ENCODE data around the gene KCNK10. TPM values are rescaled to one million over a fixed set of nuclear protein-coding genes. Genes with fewer than 3 reads are reported as not detected.

KCNK10 gene
- total RNA-seq, 1 experiment from 2014 or later, result 0.96 TPM

DNA sequence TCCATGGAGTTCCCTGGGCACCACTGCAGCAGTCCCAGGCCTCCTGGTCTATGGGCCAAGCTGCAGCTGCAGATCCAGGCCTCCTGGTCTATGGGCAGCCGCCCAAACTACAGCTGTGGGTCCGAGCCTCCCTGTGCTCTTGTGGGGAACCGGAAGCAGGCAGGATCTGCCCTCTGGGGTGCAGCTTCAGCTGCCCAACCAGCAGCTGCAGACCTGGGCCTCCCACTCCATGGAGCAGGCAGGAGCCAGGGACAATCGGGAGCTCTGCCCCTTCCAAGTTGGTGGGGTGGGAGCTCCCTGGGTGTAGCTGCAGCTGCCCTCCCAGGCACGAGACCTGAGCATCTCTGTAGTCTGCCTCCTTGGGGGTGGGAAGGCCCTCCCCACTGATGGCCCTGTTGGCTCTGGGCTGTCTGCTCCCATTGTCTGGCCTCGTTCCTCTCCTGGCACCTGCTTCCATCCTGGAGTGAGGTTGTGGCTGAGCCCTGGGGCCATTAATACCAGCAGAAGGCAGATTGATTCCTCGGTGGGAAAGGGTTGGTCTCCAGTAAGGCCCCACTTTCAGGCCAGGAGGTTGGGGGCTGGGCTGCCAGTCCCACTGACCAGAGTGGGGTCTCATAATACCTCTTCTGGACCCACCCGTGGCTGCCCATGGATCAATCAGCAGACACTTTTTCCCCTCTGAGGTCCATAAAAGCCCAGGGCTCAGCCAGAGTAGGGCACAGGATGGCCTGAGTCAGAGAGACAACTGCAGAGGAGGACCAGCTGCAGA, 176.0 kb downstream of the KCNK10 start (continued):
- TF ChIP-seq, protein P1, sequence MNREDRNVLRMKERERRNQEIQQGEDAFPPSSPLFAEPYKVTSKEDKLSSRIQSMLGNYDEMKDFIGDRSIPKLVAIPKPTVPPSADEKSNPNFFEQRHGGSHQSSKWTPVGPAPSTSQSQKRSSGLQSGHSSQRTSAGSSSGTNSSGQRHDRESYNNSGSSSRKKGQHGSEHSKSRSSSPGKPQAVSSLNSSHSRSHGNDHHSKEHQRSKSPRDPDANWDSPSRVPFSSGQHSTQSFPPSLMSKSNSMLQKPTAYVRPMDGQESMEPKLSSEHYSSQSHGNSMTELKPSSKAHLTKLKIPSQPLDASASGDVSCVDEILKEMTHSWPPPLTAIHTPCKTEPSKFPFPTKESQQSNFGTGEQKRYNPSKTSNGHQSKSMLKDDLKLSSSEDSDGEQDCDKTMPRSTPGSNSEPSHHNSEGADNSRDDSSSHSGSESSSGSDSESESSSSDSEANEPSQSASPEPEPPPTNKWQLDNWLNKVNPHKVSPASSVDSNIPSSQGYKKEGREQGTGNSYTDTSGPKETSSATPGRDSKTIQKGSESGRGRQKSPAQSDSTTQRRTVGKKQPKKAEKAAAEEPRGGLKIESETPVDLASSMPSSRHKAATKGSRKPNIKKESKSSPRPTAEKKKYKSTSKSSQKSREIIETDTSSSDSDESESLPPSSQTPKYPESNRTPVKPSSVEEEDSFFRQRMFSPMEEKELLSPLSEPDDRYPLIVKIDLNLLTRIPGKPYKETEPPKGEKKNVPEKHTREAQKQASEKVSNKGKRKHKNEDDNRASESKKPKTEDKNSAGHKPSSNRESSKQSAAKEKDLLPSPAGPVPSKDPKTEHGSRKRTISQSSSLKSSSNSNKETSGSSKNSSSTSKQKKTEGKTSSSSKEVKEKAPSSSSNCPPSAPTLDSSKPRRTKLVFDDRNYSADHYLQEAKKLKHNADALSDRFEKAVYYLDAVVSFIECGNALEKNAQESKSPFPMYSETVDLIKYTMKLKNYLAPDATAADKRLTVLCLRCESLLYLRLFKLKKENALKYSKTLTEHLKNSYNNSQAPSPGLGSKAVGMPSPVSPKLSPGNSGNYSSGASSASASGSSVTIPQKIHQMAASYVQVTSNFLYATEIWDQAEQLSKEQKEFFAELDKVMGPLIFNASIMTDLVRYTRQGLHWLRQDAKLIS (CRISPR knock-in tag; IDR thresholded peaks at IDR 0.05; ENCODE audit: borderline replicate concordance), result no peak
- TF ChIP-seq OVOL2 (CRISPR knock-in tag; IDR thresholded peaks at IDR 0.05; ENCODE audit: borderline replicate concordance), result no peak
- TF ChIP-seq, protein P2, sequence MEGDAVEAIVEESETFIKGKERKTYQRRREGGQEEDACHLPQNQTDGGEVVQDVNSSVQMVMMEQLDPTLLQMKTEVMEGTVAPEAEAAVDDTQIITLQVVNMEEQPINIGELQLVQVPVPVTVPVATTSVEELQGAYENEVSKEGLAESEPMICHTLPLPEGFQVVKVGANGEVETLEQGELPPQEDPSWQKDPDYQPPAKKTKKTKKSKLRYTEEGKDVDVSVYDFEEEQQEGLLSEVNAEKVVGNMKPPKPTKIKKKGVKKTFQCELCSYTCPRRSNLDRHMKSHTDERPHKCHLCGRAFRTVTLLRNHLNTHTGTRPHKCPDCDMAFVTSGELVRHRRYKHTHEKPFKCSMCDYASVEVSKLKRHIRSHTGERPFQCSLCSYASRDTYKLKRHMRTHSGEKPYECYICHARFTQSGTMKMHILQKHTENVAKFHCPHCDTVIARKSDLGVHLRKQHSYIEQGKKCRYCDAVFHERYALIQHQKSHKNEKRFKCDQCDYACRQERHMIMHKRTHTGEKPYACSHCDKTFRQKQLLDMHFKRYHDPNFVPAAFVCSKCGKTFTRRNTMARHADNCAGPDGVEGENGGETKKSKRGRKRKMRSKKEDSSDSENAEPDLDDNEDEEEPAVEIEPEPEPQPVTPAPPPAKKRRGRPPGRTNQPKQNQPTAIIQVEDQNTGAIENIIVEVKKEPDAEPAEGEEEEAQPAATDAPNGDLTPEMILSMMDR (IDR thresholded peaks at IDR 0.05), result no peak
- TF ChIP-seq SP1 (CRISPR knock-in tag; conservative IDR thresholded peaks at IDR 0.05), result no peak

DNA sequence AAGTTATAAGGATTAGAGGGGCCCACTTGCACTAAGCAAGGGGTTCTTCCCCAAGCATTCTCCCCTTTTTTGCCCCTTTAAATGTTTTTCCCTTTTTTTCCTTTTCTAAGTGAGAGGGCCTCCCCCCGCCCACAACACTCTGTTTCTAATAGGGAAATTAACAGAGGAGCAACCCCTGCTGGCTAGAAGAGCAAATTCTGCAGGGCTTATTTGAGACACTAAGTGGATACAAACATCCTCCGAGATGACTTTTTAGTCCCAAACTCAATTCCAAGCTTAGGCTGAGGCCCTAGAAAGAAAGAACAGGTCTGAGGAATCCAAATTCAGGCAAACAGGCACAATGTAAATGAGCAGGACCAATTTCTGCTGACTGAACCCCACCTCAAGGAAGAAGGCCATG, 179.3 kb downstream of the KCNK10 start:
- no peak overlapping the region for H3K4me3 Mint-ChIP-seq
- no peak for TF ChIP-seq ZNF423 (CRISPR knock-in tag; IDR thresholded peaks at IDR 0.05)
- TF ChIP-seq, protein P3, sequence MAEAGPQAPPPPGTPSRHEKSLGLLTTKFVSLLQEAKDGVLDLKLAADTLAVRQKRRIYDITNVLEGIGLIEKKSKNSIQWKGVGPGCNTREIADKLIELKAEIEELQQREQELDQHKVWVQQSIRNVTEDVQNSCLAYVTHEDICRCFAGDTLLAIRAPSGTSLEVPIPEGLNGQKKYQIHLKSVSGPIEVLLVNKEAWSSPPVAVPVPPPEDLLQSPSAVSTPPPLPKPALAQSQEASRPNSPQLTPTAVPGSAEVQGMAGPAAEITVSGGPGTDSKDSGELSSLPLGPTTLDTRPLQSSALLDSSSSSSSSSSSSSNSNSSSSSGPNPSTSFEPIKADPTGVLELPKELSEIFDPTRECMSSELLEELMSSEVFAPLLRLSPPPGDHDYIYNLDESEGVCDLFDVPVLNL (CRISPR knock-in tag; IDR thresholded peaks at IDR 0.05; ENCODE audit: borderline replicate concordance, low read depth), result no peak
- TF ChIP-seq ESRRA (CRISPR knock-in tag; IDR thresholded peaks at IDR 0.05; ENCODE audit: borderline replicate concordance), result no peak
- TF ChIP-seq, protein P4, sequence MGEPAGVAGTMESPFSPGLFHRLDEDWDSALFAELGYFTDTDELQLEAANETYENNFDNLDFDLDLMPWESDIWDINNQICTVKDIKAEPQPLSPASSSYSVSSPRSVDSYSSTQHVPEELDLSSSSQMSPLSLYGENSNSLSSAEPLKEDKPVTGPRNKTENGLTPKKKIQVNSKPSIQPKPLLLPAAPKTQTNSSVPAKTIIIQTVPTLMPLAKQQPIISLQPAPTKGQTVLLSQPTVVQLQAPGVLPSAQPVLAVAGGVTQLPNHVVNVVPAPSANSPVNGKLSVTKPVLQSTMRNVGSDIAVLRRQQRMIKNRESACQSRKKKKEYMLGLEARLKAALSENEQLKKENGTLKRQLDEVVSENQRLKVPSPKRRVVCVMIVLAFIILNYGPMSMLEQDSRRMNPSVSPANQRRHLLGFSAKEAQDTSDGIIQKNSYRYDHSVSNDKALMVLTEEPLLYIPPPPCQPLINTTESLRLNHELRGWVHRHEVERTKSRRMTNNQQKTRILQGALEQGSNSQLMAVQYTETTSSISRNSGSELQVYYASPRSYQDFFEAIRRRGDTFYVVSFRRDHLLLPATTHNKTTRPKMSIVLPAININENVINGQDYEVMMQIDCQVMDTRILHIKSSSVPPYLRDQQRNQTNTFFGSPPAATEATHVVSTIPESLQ (CRISPR knock-in tag; IDR thresholded peaks at IDR 0.05), result no peak
- TF ChIP-seq ZNF232 (CRISPR knock-in tag; IDR thresholded peaks at IDR 0.05), result no peak
- TF ChIP-seq, protein P1 (CRISPR knock-in tag; IDR thresholded peaks at IDR 0.05; ENCODE audit: borderline replicate concordance), result no peak
- TF ChIP-seq ETV6 (CRISPR knock-in tag; IDR thresholded peaks at IDR 0.05), result no peak
- TF ChIP-seq, protein P5, sequence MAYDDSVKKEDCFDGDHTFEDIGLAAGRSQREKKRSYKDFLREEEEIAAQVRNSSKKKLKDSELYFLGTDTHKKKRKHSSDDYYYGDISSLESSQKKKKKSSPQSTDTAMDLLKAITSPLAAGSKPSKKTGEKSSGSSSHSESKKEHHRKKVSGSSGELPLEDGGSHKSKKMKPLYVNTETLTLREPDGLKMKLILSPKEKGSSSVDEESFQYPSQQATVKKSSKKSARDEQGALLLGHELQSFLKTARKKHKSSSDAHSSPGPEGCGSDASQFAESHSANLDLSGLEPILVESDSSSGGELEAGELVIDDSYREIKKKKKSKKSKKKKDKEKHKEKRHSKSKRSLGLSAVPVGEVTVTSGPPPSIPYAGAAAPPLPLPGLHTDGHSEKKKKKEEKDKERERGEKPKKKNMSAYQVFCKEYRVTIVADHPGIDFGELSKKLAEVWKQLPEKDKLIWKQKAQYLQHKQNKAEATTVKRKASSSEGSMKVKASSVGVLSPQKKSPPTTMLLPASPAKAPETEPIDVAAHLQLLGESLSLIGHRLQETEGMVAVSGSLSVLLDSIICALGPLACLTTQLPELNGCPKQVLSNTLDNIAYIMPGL (CRISPR knock-in tag; IDR thresholded peaks at IDR 0.05), result no peak
- TF ChIP-seq ELF4 (CRISPR knock-in tag; IDR thresholded peaks at IDR 0.05; ENCODE audit: low read depth), result no peak
- TF ChIP-seq, protein P6, sequence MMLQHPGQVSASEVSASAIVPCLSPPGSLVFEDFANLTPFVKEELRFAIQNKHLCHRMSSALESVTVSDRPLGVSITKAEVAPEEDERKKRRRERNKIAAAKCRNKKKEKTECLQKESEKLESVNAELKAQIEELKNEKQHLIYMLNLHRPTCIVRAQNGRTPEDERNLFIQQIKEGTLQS (CRISPR knock-in tag; conservative IDR thresholded peaks at IDR 0.05), result no peak
- TF ChIP-seq, protein P7, sequence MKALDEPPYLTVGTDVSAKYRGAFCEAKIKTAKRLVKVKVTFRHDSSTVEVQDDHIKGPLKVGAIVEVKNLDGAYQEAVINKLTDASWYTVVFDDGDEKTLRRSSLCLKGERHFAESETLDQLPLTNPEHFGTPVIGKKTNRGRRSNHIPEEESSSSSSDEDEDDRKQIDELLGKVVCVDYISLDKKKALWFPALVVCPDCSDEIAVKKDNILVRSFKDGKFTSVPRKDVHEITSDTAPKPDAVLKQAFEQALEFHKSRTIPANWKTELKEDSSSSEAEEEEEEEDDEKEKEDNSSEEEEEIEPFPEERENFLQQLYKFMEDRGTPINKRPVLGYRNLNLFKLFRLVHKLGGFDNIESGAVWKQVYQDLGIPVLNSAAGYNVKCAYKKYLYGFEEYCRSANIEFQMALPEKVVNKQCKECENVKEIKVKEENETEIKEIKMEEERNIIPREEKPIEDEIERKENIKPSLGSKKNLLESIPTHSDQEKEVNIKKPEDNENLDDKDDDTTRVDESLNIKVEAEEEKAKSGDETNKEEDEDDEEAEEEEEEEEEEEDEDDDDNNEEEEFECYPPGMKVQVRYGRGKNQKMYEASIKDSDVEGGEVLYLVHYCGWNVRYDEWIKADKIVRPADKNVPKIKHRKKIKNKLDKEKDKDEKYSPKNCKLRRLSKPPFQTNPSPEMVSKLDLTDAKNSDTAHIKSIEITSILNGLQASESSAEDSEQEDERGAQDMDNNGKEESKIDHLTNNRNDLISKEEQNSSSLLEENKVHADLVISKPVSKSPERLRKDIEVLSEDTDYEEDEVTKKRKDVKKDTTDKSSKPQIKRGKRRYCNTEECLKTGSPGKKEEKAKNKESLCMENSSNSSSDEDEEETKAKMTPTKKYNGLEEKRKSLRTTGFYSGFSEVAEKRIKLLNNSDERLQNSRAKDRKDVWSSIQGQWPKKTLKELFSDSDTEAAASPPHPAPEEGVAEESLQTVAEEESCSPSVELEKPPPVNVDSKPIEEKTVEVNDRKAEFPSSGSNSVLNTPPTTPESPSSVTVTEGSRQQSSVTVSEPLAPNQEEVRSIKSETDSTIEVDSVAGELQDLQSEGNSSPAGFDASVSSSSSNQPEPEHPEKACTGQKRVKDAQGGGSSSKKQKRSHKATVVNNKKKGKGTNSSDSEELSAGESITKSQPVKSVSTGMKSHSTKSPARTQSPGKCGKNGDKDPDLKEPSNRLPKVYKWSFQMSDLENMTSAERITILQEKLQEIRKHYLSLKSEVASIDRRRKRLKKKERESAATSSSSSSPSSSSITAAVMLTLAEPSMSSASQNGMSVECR (CRISPR knock-in tag; IDR thresholded peaks at IDR 0.05; ENCODE audit: borderline replicate concordance), result no peak

More for the DNA sequence above, 179.3 kb downstream of the KCNK10 start:
- Mint-ChIP-seq H3K27me3 (ENCODE audit: low read depth) (no peaks in the 10 kb centered on the region; the same call in 1 of the 2 replicates), H3K36me3 (no peaks in the 10 kb centered on the region), H3K9me3 (0 out of 2 replicates have a peak, but pooled peaks cover 3% of the 10 kb centered on the region), H3K4me1 (peaks cover 7% of the 10 kb centered on the region), H3K27ac (no peak overlapping the region)
- CTCF ChIA-PET, result interaction anchor here (1.0 kb wide), 1 partner anchor 25 kb away, joined by 3 read pairs; no protein-coding TSS in a partner anchor
- DNase-seq (ENCODE audit: low spot score), result no peak
- peak; percentile 68 for ATAC-seq
- POLR2A ChIA-PET, result no interaction called here
